Thyroid gland (tissue), 4 donors: ENCODE measurements around the gene ARHGEF1.

Experiments used
- CTCF ChIP-seq, 6 experiments: fragments of 200-600 bp in 3 of 6; fragments of 450-650 bp in 3 of 6; sonication (generic) in 3 of 6; IDR thresholded peaks; one replicate each; pipeline ENCODE4 v1.5.1; 2016 to 2019; ENCODE audit warnings: antibody characterized with exemption in 6 of 6, mild to moderate bottlenecking in 2 of 6, inconsistent platforms in 1 of 6, moderate library complexity in 1 of 6
- POLR2A ChIP-seq, 2 donors: fragments of 450-650 bp; IDR thresholded peaks; one replicate each; pipeline ENCODE4 v1.6.1; 2017; ENCODE audit warnings: antibody characterized with exemption in 2 of 2, mild to moderate bottlenecking in 2 of 2, moderate library complexity in 1 of 2

GRCh38 chr19:41866284-41866683 lies 16.7 kb upstream of the ARHGEF1 start:
- TF ChIP-seq CTCF (IDR thresholded peaks at IDR 0.05) (no peak), POLR2A (IDR thresholded peaks at IDR 0.05) (no peak)
